K562 (cell line): Measurements from ENCODE around the gene UBAP1L. TPM values are rescaled to one million over a fixed set of nuclear protein-coding genes. Genes with fewer than 3 reads are reported as not detected.

ENCODE experiments used
- ATAC-seq: fragments of 200-7000 bp; cut with Tn5 transposase; 3 replicates; pipeline ENCODE4 v1.9.1; 2020; ENCODE audit warnings: moderate library complexity
- BruUV-seq: library from RNA; stranded (reverse); fragments of 400-500 nt; replicated peaks from 2 replicates; lab custom pipeline; 2021; lab: Mats Ljungman, UMichigan
- CTCF ChIA-PET: fragments of 300-600 bp; formaldehyde crosslinking; extraction: SDS; loops from one replicate; lab custom pipeline; 2021; ENCODE audit warnings: low intra/inter-chr PET ratio; lab: Yijun Ruan, JAX
- POLR2A ChIA-PET: fragments of 300-600, 350-650 bp; sonication (Branson Sonifier 250); formaldehyde crosslinking; extraction: SDS; loops from one replicate; lab custom pipeline; 2021; ENCODE audit warnings: antibody characterized with exemption, inconsistent platforms; lab: Yijun Ruan, JAX
- DNase-seq, 4 experiments: peaks; one replicate each; pipeline versions ENCODE4 v3.0.0 to v3.0.0-alpha.2; 2011 to 2018; ENCODE audit warnings: low spot score in 3 of 4, mixed read lengths in 3 of 4; ENCODE audit errors: extremely low read depth in 1 of 4
- FAIRE-seq: peaks from 2 replicates; lab custom pipeline; 2011; peaks lifted over from hg19 to GRCh38; lab: Jason Lieb, UNC
- H2AFZ ChIP-seq: 2 replicates; pipeline ENCODE4 v1.6.0; 2011; ENCODE audit warnings: low read depth, low read length, control low read depth, inconsistent platforms
- H3K27ac ChIP-seq: fragments of 200-600 bp; 3 replicates; pipeline ENCODE4 v1.8.0; 2011; ENCODE audit warnings: low read depth, mild to moderate bottlenecking, control low read depth, inconsistent platforms, low read length, moderate library complexity, mixed read lengths; ENCODE audit errors: extremely low read depth
- H3K27me3 ChIP-seq, 2 experiments: fragments of 300-600 bp in 1 of 2; 2 replicates in 1 of 2; 3 replicates in 1 of 2; pipeline versions ENCODE4 v1.6.0 to v1.8.0; 2011; ENCODE audit warnings: inconsistent platforms in 2 of 2, low read length in 2 of 2, mild to moderate bottlenecking in 1 of 2, mixed read lengths in 1 of 2, moderate library complexity in 1 of 2; ENCODE audit not compliant: control insufficient read depth in 2 of 2, insufficient read depth in 2 of 2
- H3K36me3 ChIP-seq: fragments of 300-600 bp; 3 replicates; pipeline ENCODE4 v1.8.0; 2011; ENCODE audit warnings: mild to moderate bottlenecking, low read length, inconsistent platforms; ENCODE audit not compliant: control insufficient read depth, insufficient read depth
- H3K4me1 ChIP-seq, 2 experiments: fragments of 200-600 bp in 1 of 2; replicated peaks in 1 of 2; 2 replicates in 1 of 2; 3 replicates in 1 of 2; pipeline versions ENCODE4 v1.5.1 to v1.8.0; 2011; ENCODE audit warnings: inconsistent platforms in 2 of 2, low read length in 2 of 2, mild to moderate bottlenecking in 1 of 2, mixed read lengths in 1 of 2, moderate library complexity in 1 of 2; ENCODE audit not compliant: control insufficient read depth in 2 of 2, insufficient read depth in 2 of 2
- H3K4me2 ChIP-seq: 2 replicates; pipeline ENCODE4 v1.6.1; 2011; ENCODE audit warnings: low read length, control low read depth, inconsistent platforms, mixed read lengths; ENCODE audit not compliant: insufficient read depth
- H3K4me3 ChIP-seq: fragments of 200-600 bp; sonication (generic), shearing (Covaris generic); 2 replicates; pipeline ENCODE4 v1.5.1; 2016; ENCODE audit warnings: control low read depth, inconsistent platforms
- H3K79me2 ChIP-seq: fragments of 200-600 bp; 3 replicates; pipeline ENCODE4 v1.8.0; 2011; ENCODE audit warnings: low read length, inconsistent platforms; ENCODE audit not compliant: control insufficient read depth, insufficient read depth
- H3K9ac ChIP-seq, 2 experiments: 2 replicates each; pipeline versions ENCODE4 v1.6.0 to v1.6.1; 2011; ENCODE audit warnings: low read depth in 2 of 2, low read length in 2 of 2, control low read depth in 1 of 2, inconsistent platforms in 1 of 2, mild to moderate bottlenecking in 1 of 2, mixed read lengths in 1 of 2; ENCODE audit not compliant: insufficient read depth in 1 of 2
- H3K9me1 ChIP-seq: one replicate; pipeline ENCODE4 v1.6.0; 2011; ENCODE audit warnings: inconsistent platforms, mild to moderate bottlenecking, low read length, moderate library complexity; ENCODE audit not compliant: control insufficient read depth, insufficient read depth
- H3K9me3 ChIP-seq: replicated peaks from 2 replicates; pipeline ENCODE4 v1.5.1; 2011; ENCODE audit warnings: low read depth, low read length, inconsistent platforms; ENCODE audit not compliant: control insufficient read depth, insufficient read depth
- H4K20me1 ChIP-seq: replicated peaks from 2 replicates; pipeline ENCODE4 v1.6.1; 2011; ENCODE audit warnings: low read length, inconsistent platforms, mixed read lengths; ENCODE audit not compliant: control insufficient read depth, insufficient read depth
- ARID3B ChIP-seq: fragments of 250-450 bp; sonication (Bioruptor Pico); IDR thresholded peaks from 2 replicates; pipeline ENCODE4 v1.4.0; 2020; ENCODE audit warnings: borderline replicate concordance
- CTCF ChIP-seq, 3 experiments: IDR thresholded peaks in 2 of 3; conservative IDR thresholded peaks in 1 of 3; 2 replicates each; pipeline ENCODE4 v1.5.1; 2011 to 2012; ENCODE audit warnings: low read length in 3 of 3, mild to moderate bottlenecking in 3 of 3, control low read depth in 2 of 3, improper control_type of control experiment in 1 of 3, inconsistent platforms in 1 of 3, low read depth in 1 of 3, mixed read lengths in 1 of 3, moderate library complexity in 1 of 3; ENCODE audit not compliant: insufficient read depth in 2 of 3
- DDX20 ChIP-seq: fragments of 450-650 bp; IDR thresholded peaks from 2 replicates; pipeline ENCODE4 v1.6.1; 2016; ENCODE audit warnings: missing genetic modification characterization, low read depth, mild to moderate bottlenecking, missing compliant biosample characterization, moderate library complexity
- MEIS2 ChIP-seq: fragments of 450-650 bp; IDR thresholded peaks from 2 replicates; pipeline ENCODE4 v1.6.1; 2014; ENCODE audit warnings: mild to moderate bottlenecking; ENCODE audit not compliant: partially characterized antibody
- SIN3A ChIP-seq, 2 experiments: fragments of 150-350 bp in 1 of 2; IDR thresholded peaks; 2 replicates each; pipeline ENCODE4 v1.6.1; 2011 to 2016; ENCODE audit warnings: borderline replicate concordance in 2 of 2, low read depth in 2 of 2, low read length in 2 of 2, mild to moderate bottlenecking in 2 of 2, moderate library complexity in 2 of 2; ENCODE audit not compliant: control insufficient read depth in 1 of 2
- TAF1 ChIP-seq: IDR thresholded peaks from 2 replicates; pipeline ENCODE4 v1.6.1; 2011; ENCODE audit warnings: mild to moderate bottlenecking, low read length, moderate library complexity; ENCODE audit not compliant: insufficient read depth, control insufficient read depth, severe bottlenecking; ENCODE audit errors: extremely low read depth
- TFAM ChIP-seq: fragments of 250-450 bp; sonication (Bioruptor Pico); conservative IDR thresholded peaks from 2 replicates; pipeline ENCODE4 v1.5.0; 2021; ENCODE audit warnings: mild to moderate bottlenecking, moderate library complexity
- TOE1 ChIP-seq, 2 experiments: fragments of 450-650 bp in 1 of 2; sonication (generic) in 1 of 2; formaldehyde crosslinking in 1 of 2; IDR thresholded peaks; 2 replicates each; pipeline versions ENCODE4 v1.7.1 to v1.8.0; 2016 to 2022; ENCODE audit warnings: borderline replicate concordance in 2 of 2, mild to moderate bottlenecking in 2 of 2, antibody characterized with exemption in 1 of 2, inconsistent platforms in 1 of 2, low read depth in 1 of 2, missing genetic modification reagents in 1 of 2, moderate library complexity in 1 of 2
- ZNF57 ChIP-seq: fragments of 450-650 bp; formaldehyde crosslinking; IDR thresholded peaks from 2 replicates; pipeline ENCODE4 v1.4.0; 2020; ENCODE audit warnings: mild to moderate bottlenecking, moderate library complexity
- WGBS: fragments of 100-300 bp; shearing (Covaris generic); methylation state at CpG from one replicate; pipeline ENCODE4 v1.1.6; 2016; ENCODE audit warnings: low coverage, mixed read lengths; ENCODE audit not compliant: insufficient coverage; ENCODE audit errors: missing lambda C conversion rate; 5-methylcytosine and 5-hydroxymethylcytosine counted together
- in situ Hi-C: fragments of 300-500 bp; cut with MboI; formaldehyde crosslinking; loops from 4 replicates; pipeline ENCODE4 v1.15.0; 2018; ENCODE audit warnings: inconsistent platforms, mixed read lengths
- intact Hi-C: fragments of 100-400 bp; cut with micrococcal nuclease; formaldehyde crosslinking; loops from 2 replicates; pipeline ENCODE4 v1.14.2; 2022
- polyA plus RNA-seq, 8 experiments: library from polyadenylated mRNA; depleted of rRNA in 4 of 8; stranded (reverse) in 5 of 8; unstranded in 3 of 8; fragments of >200 nt; fragmentation: Nextera tagmentation in 2 of 8; fragmentation: Illumina TruSeq in 1 of 8; extraction: Ambion mirVana in 2 of 8; extraction: Trizol in 1 of 8; gene quantifications; 2 replicates each; pipeline versions ENCODE4 v1.2.1 to v1.2.3, GENCODE V29; 2011 to 2014; ENCODE audit warnings: inconsistent platforms in 1 of 8, missing spikeins in 1 of 8
- total RNA-seq, 7 experiments: library from RNA; depleted of rRNA in 6 of 7; stranded (reverse); fragments of >200 nt in 6 of 7; fragmentation: Illumina TruSeq in 2 of 7; extraction: Trizol in 2 of 7; gene quantifications; 2 replicates each; pipeline versions ENCODE4 v1.2.1 to v1.2.3, GENCODE V29; 2011 to 2021; ENCODE audit warnings: low replicate concordance in 1 of 7
- TF ChIP-seq, protein P1 (sequence below): fragments of 450-650 bp; IDR thresholded peaks from 2 replicates; pipeline ENCODE4 v1.7.1; 2018; ENCODE audit warnings: mild to moderate bottlenecking, low read depth; ENCODE audit not compliant: partially characterized antibody

The UBAP1L gene
- total and polyA plus RNA-seq, 9 of the 15 experiments (the other 6 are each of a cell fraction or from before 2014, with no cell fraction given) = 0.16 to 0.71 (median 0.41) TPM; not detected in 2

- no peak for TF ChIP-seq DDX20 (tag)
Measured at GRCh38 chr15:65052956-65053355, 62.0 kb downstream of the UBAP1L start (continued).

GRCh38 chr15:65051266-65051665 lies 63.7 kb downstream of the UBAP1L start:
- no peaks in the 10 kb centered on the region for H3K27me3 ChIP-seq
- H3K79me2 ChIP-seq = no peaks in the 10 kb centered on the region
- no peak for ATAC-seq
- ChIA-PET POLR2A (interaction anchor here (0.7 to 1.3 kb wide), 3 partner anchors 17 to 255 kb away, joined by 3 to 4 read pairs (median 4); partner anchors contain the start of genes RASL12 and RNU5B-1), CTCF (no interaction called here)
- BruUV-seq = no TSS peak
- no peaks in the 10 kb centered on the region for H3K9me1 ChIP-seq
- H3K4me2 ChIP-seq = no peak overlapping the region
- no peak overlapping the region for H3K27ac ChIP-seq
- no peak overlapping the region for H3K9ac ChIP-seq
- H3K36me3 ChIP-seq = no peaks in the 10 kb centered on the region
- H3K9me3 ChIP-seq = no peaks in the 10 kb centered on the region
- no peak overlapping the region for H3K4me3 ChIP-seq
- DNase-seq = no peak
- peaks cover 7 to 17% of the 10 kb centered on the region in 2 experiments; a peak in 3 of 5 replicates for H3K4me1 ChIP-seq
- intact Hi-C loops (loop anchor here (5.0 kb wide), 2 partner anchors 136 to 251 kb away; partner anchors contain the start of genes CLPX and RNU5B-1), in situ Hi-C loops (loop anchor here (10.0 kb wide), 2 partner anchors 244 to 334 kb away; partner anchors contain the start of gene RNU5A-1)
- no peak for FAIRE-seq
- no peaks in the 10 kb centered on the region; the same call in 1 of the 2 replicates for H4K20me1 ChIP-seq
- no peak overlapping the region for H2AFZ ChIP-seq
- WGBS = 0% methylated on average over 2 of the region's 2 CpGs
- TF ChIP-seq ZNF57 (no peak), TOE1 (IDR thresholded peaks at IDR 0.05; ENCODE audit: borderline replicate concordance) (no peak), TOE1 (CRISPR knock-in tag; IDR thresholded peaks at IDR 0.05; ENCODE audit: borderline replicate concordance, low read depth) (no peak), TAF1 (no peak), SIN3A (IDR thresholded peaks at IDR 0.05; ENCODE audit: borderline replicate concordance in 2 of 2, control insufficient read depth in 1 of 2, low read depth in 2 of 2, low read length in 2 of 2) (no peak), ARID3B (CRISPR knock-in tag) (no peak), MEIS2 (no peak), CTCF (IDR thresholded peaks at IDR 0.05 in 2 of 3, conservative IDR thresholded peaks at IDR 0.05 in 1 of 3; ENCODE audit: insufficient read depth in 2 of 3, low read depth in 1 of 3, low read length in 3 of 3) (no peak), TFAM (CRISPR knock-in tag) (no peak)
- TF ChIP-seq, protein P1, sequence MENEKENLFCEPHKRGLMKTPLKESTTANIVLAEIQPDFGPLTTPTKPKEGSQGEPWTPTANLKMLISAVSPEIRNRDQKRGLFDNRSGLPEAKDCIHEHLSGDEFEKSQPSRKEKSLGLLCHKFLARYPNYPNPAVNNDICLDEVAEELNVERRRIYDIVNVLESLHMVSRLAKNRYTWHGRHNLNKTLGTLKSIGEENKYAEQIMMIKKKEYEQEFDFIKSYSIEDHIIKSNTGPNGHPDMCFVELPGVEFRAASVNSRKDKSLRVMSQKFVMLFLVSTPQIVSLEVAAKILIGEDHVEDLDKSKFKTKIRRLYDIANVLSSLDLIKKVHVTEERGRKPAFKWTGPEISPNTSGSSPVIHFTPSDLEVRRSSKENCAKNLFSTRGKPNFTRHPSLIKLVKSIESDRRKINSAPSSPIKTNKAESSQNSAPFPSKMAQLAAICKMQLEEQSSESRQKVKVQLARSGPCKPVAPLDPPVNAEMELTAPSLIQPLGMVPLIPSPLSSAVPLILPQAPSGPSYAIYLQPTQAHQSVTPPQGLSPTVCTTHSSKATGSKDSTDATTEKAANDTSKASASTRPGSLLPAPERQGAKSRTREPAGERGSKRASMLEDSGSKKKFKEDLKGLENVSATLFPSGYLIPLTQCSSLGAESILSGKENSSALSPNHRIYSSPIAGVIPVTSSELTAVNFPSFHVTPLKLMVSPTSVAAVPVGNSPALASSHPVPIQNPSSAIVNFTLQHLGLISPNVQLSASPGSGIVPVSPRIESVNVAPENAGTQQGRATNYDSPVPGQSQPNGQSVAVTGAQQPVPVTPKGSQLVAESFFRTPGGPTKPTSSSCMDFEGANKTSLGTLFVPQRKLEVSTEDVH = no peak
